Activated CD8-positive, alpha-beta memory T cell treated with anti-CD3 and anti-CD28 coated beads for 4 hours (primary cell): ENCODE results near the gene GUF1.

Source experiments
- DNase-seq, 2 donors: peaks; one replicate each; pipeline ENCODE4 v3.0.0-alpha.2; 2020; ENCODE audit warnings: low read depth in 2 of 2

GUF1 gene, protein sequence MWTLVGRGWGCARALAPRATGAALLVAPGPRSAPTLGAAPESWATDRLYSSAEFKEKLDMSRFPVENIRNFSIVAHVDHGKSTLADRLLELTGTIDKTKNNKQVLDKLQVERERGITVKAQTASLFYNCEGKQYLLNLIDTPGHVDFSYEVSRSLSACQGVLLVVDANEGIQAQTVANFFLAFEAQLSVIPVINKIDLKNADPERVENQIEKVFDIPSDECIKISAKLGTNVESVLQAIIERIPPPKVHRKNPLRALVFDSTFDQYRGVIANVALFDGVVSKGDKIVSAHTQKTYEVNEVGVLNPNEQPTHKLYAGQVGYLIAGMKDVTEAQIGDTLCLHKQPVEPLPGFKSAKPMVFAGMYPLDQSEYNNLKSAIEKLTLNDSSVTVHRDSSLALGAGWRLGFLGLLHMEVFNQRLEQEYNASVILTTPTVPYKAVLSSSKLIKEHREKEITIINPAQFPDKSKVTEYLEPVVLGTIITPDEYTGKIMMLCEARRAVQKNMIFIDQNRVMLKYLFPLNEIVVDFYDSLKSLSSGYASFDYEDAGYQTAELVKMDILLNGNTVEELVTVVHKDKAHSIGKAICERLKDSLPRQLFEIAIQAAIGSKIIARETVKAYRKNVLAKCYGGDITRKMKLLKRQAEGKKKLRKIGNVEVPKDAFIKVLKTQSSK

DNA sequence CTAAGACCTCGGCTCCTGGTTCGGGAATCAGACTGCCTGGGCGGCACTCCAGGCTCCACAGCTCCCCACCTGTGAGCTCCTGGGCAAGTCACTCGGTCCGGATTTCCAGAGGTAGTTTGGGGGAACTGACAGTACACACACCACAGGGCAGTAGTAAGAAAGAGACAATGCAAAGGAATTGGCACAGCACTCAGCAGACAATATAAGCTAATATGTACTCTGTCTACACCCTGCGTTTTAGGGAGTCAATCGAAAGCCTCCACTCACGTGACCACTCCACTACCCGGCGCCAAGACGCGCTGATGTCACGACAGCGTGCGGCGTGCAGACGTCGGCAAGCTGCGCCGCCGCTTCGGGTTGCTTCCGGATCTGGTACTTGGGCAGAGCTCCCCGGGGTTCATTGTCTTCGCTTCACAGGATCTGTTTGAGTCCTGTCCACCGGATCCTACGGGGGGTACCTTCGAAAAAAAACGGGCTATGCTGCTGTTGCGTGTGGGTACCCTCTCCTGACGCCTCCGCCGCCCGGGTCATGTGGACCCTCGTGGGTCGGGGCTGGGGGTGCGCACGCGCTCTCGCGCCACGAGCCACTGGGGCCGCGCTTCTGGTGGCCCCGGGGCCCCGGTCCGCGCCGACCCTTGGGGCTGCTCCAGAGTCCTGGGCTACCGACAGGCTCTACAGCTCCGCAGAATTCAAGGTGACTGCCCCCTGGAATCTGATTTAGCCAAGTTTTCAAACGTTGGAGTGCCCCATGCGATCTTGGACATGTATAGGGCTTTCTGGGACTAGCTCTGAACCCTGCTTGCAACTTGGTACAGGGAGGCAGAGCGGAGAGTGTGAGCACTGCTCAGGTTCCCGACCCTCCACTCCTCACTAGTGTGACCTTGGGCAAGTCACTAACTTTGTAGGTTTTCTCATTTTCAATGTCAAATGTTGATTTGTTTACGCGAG lies at the start of gene GUF1:
Gene GUF1 (plus strand): TSS at position 327 of the 948 bp plus-strand sequence. CDS start 203 bp downstream, at position 530.
- peak; percentile 71 to 84 for DNase-seq

DNA sequence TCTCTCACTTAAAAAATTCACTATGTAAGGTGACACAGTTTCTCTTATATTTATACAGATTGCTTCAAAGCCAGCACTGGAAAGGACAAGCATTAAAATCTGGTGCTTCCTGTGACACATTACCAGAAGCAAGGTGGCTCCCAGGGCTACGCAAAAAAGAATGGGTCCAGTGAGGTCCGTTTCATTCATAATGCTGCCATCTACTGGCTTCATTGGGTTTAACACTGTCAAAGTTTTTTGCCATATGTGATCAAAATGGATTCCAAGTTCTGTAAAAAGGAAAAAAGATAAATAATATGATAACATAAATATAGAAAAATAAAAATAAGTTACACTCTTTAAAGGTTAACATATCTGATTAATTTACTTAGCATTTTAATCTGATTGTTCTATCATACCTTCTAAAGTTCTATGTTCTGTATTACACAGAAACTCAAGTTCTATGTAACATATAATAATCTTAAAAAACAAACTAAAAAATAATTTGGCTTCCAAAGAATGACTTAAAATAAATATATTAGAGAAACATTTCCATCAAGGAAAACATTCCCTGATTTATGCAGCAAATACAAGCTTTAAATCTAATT lies 48.8 kb upstream of the GUF1 start:
- DNase-seq, result peak in 1 of 2 donors; percentile 20

DNA sequence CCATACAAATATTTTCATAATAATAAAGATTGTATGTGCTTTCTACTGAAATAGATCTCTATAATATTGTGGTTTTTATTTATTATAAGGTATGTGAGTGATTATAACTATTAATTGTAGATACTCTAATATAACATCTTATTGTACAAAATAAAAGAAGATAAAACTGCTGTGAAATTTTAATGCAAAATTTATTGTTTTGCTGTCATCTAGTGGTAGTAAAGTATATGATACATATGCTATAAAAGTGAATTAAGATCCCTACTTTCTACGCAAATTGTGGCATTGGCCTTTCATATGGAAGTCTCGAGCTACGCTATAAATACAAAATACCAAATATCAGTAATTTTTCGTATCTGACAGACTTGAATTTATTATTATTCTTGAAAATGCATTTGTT lies 46.1 kb upstream of the GUF1 start:
- no peak for DNase-seq

DNA sequence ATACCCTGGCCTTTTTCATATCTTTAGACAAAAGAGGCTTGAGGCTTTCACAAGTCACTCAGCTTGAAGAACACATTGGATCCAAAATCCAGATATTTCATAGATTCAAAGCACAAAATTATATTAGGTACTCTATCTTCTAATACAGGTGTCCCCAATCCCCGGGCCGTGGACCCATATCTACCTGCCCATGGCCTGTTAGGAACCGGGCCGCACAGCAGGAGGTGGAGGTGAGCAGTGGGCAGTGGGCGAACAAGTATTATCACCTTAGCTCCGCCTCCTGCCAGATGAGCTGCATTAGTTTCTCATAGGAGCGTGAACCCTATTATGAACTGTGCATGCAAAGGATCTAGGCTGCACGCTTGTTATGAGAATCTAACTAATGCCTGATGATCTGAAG lies 45.5 kb upstream of the GUF1 start:
- no peak for DNase-seq

DNA sequence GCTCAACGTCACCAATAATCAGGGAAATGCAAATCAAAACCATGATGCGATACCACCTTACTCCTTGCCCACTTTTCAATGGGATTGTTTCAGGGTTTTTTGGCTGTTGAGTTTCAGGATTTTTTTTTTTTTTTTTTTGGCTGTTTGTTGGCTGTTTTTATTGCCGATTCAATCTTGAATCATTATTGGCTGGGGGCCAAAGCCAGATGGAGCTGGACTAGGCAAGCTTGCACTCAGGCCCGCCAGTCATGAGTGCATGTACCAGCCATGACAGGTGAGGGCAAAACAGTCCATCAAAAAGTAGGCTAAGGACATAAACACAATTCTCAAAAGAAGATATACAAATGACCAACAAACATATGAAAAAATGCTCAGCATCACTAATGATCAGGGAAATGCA lies 40.1 kb upstream of the GUF1 start:
- DNase-seq, result no peak

DNA sequence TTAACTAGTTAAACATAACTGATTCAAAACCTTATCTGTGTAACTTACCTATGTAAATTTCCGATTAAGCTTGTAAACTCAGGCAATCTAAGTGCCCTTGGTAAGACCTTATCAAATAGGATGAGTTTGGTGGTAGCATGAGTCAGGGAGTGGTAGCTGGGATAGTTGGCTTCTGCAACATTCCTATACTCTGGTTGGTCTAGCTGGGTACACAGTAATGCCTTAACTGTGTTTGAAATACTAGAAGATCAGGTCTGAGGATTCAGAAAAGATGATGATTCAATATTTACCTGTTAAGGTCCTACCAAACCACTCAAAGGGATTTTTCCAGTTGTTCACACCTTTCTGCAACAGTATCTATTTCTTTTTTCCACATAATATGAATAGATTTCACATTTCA lies 32.1 kb upstream of the GUF1 start:
- no peak for DNase-seq

DNA sequence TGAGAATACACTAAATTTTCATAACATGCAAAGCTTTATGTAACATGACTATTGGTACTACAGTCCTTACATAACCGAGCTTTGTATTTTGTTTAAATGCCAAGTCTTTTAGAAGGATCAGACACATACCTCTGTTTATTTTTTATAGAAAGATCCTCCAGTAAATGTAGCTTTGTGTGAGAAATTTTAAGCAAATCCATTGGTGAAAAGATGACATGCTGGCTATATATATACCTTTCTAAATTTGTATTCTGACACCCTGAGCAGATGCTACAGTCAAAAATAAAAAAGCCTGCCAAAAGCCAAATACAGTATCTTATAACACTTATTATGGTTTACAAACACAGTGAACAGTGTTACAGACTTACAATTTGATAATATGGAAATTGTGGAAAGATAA lies 26.8 kb upstream of the GUF1 start, which contains the start of gene YIPF7:
Gene YIPF7 (minus strand): TSS at position 201 of the 400 bp plus-strand sequence. CDS start 1,525 bp downstream, outside the sequence.
- DNase-seq, result no peak

DNA sequence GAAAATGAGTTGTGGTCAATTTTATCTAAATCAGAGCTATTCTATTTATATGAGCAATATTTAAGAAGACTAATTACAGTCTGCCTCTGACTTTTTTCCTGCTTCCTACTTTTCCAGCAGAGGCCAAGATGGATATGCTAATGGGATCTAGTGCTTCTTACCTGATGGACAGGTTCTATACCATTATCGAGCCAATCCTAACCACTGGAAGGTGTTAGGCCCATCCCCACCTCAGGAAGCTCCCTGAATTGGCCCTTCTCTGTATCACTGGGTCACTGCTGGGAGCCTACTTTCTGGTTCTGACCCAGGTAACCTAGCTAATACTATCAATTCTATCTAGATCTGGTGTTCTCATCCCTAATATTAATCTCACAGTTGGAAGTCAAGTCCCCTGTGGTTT lies 26.2 kb upstream of the GUF1 start:
- no peak for DNase-seq

DNA sequence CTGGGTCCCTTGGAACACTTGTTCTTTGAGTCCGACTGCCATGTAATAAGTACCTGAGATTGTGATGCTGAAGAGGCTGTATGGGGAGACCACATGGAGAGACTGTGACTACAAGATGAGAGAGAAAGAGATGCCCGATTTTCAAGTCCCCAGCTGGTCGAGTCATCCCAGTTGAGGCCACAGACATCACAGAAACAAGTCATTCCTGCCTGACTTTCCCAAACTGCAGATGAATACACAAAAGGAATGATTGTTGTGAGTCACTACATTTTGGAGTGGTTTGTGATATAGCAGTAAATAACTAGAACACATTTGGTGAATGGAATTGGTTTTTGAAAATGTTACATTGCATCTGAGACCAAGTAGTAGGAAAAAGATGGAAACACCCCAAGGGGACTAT lies 17.8 kb upstream of the GUF1 start:
- DNase-seq, result no peak

DNA sequence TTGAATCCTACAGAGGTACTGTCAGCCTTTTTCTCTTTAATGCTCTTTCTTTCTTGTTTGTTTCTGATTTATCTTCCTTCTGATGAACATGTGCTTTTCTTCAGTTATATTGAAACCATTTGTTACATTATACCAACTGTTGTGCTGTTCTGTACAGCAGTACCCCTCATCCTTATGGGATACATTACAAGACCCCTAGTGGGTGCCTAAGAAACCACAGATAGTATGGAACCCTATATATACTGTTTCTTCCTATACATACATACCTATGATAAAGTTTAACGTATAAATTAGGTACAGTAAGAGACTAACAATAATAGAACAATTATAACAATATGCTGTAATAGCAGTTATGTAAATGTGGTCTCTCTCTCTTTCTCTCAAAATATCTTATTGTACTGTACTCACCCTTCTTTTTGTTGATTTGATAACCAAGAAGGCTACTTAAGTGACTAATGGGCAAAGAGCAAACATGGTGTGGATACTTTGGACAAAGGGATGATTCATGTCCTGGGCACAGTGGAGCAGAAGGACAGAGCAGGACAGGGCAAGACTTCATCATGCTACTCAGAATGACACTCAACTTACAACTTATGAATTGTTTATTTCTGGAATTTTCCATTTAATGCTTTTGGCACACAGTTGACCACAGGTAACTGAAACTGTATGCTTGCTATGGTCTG lies 16.1 kb upstream of the GUF1 start:
- no peak for DNase-seq

DNA sequence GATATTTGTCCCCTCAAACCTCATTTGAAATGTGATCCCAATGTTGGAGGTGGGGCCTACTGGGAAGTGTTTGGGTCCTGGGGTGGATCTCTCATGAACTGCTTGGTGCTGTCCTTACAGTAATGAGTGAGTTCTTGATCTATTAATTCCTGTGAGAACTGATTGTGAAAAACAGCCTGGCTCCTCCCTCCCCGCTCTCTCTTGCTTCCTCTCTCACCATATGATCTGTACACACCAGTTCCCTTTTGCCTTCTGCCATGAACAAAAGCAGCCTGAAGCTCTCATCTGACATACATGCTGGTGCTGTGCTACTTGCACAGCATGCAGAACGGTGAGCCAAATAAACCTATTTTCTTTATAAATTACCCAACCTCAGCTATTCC lies 15.6 kb upstream of the GUF1 start:
- no peak for DNase-seq

DNA sequence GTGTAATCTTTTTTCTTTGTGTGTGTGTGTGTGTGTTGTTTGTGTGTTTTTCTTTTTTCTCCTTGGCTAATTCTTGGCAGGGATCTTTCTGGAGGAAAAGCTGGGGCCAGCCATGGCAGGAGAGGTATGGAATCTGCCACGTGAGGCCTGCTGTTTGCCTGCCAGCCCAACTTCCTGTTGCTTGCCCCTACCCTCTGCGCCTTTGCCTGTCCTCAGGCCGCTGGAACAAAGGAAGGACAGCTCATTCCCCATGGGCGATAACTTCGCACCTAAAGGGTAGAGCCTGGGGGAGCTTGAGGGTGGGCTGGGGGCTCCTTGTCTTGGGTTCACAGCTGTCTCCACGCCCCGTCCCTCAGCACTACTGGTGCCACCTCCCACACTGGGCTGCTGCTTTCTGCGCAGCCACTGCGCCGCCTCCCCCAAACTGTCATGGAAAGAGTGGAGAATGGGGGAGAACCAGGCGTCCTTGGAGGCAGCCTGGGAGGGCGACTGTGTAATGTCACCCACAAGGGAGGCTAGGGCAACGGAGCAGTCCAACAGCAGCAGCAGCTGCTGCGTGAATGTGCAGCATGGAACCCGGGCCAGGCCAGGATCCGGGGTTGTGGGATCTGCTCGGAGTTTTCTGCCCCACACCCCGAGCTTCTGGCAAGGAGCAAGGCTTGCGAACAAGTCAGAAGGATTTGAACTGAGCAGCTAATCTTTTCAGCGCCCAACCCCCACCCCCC lies 14.5 kb upstream of the GUF1 start:
- no peak for DNase-seq

DNA sequence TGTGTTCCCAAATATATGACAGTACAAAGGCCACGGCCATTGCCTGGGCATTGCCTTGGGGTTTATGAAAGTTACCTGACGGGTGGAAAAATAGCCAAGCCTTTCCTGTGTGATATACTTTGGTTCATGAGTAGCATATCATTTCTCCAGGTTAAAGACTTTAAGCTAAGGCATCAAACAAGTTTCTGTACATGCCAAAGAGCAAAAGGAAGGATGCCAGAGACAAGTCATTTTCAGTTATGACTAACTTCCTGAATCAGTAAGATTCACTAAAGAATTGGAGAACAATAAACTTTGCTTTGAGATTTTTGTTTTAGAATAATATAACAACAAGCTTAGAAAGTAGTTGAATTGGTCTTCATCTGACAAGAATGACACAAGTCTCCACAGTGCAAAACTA lies 9.7 kb upstream of the GUF1 start:
- no peak for DNase-seq

DNA sequence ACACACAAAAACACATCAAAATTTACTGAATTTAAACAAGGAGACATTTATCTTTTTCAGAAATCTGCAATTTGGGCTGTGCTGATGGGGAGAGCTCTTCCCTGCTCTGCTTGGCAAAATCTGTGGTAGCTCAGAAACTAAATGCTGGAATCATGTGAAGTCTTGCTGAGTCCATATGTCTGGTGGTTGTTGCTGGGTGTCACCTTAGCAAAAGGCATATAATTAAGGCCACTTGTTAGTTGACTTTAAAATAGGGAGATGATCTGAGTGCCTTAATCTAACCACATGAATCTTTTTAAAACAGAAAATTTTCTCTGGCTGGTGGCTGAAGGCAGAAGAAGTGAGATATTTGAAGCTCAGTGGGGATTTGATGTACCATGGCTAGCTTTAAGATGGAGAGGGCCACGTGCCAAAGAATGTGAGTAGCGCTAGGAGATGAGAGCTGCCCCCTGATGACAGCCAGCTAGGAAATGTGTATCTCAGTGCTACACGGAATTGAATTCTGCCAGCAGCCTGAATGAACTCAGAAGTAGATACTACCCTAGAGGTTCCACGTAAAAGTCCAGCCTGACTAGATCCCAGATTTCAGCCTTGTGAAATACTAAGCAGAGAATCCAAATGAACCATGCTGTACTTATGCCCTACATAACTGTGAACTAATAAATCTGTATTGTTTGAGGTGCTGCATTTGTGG lies 7.6 kb upstream of the GUF1 start:
- DNase-seq, result no peak

DNA sequence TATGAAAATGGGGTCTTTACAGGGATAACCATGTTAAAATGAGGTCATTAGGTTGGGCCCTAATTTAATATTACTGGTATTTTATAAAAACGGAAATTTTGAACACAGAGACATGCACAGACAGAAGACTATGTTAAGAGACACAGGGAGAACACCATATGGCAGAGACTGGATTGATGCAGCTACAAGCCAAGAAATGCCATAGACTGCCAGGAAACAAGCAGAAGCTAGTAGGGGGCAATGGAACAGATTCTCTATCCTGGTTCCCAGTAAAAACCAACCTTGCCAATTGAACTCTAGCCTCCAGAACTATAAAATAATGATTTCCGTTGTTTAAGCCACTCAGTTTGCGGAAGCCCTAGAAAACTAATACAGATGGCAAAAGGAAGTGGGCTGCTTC lies 6.6 kb upstream of the GUF1 start:
- DNase-seq, result no peak

DNA sequence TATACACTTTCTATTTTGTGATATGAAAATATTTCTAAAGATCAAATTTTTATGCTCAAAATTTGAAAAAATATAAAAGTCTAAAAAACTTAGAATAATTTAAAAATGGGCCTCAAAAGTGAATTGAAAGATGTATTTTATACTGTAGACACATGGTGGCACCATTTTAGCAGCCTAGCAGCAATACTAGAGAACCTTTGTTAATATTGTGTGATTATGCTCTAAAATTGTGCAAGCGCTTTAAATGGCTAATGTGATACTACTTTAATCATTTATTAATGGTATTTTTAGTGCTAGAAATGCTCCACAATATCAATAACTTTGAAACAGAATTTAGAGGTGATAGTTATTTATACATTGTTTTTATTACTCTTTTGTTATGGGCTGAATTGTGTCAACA lies 3.7 kb upstream of the GUF1 start:
- DNase-seq, result no peak

DNA sequence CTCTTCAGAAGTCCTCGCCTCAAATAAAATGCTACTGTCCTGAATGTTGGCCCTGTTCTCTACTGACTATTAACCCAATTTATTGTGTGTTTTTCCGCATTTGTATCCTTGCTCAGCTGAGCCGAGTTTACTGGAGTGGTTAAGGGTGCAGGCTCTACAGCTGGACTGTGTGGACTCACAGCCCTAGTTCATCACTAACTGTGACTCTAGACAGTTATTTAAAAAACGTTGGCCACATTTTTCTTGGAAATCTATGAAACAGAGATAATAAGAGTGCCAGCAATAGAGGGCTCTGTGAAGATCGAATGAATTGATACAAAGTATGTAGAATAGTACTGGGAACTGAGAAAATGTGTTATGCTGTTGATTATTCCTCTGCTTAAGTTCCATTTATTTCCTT lies 2.9 kb upstream of the GUF1 start:
- DNase-seq, result no peak

DNA sequence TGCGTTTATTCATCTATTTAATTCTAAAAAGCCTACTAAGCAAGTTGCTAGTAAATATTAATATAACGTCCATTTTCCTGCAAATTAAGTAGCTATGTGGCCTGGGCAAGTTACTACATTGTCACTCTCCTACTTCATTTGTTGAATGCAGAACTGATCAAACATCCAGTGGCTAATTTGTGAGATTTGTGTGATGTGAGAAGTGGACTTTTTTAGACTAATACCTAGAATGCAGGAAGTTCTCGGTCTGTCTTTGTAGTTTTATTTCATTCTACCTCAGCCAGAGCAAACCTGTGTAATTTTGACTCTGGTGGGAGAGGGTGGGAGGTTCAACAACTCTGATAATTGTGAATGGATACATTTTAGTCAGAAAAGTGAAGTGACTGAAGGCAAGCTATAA lies 840 bp downstream of the GUF1 start:
- DNase-seq, result no peak

DNA sequence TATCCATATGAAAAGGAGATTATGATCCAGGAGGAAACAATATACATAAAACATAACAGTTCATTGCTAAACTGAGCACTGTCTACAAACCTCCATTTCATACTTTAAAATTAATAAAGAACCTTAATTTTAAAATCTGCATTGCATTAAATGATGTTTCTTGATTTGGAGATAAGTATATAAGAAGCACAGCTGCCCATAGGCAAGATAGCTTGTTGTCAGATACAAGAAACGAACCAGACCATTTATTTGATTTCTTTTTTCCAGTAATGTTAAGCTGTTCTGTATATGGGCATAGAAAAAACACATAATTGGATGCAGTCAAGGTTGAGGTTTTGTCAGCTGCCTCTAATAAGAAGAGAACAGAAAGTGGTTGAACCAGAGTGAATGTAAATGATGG lies 6.4 kb downstream of the GUF1 start:
- no peak for DNase-seq

DNA sequence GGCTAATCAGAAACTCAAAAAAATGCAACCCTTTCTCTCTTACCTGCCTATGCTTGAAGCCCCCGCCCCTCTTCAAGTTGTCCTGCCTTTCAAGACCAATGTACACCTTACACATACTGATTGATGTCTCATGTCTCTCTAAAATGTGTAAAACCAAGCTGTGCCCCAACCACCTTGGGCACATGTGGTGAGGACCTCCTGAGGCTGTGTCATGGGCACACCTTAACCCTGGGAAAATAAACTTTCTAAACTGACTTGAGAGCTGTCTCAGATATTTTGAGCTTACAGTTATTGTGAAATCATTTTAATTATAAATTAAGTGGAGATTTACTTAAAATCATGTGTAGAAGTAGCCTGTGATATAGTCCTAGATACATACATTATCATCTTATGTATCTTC lies 22.2 kb downstream of the GUF1 start:
- no peak for DNase-seq
